ENCODE measurements around the gene RANBP3L.

The RANBP3L gene

DNA sequence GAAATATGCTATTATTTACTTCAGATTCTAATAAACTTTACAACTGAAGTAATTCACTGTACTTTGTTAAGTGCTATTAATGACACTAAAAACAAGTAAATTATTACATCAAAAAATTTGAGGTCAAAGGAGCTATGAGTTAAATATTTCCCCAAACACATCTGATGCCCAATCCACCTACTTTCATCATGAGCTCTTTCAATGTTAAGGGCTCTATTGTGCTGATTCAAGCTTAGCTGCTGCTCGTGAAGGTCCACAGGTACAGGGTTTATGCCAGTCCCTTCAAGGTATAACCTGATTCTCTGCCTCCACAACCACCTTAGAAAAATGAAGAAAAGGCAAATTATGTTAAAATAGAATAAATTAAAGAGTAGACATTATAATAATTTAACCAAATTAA is 84.1 kb downstream of the RANBP3L start:
- TF ChIP-seq SNAI2 (CRISPR knock-in tag; IDR thresholded peaks at IDR 0.05): no peak
- TF ChIP-seq ISL1 (CRISPR knock-in tag; IDR thresholded peaks at IDR 0.05): no peak
- TF ChIP-seq, protein P1, sequence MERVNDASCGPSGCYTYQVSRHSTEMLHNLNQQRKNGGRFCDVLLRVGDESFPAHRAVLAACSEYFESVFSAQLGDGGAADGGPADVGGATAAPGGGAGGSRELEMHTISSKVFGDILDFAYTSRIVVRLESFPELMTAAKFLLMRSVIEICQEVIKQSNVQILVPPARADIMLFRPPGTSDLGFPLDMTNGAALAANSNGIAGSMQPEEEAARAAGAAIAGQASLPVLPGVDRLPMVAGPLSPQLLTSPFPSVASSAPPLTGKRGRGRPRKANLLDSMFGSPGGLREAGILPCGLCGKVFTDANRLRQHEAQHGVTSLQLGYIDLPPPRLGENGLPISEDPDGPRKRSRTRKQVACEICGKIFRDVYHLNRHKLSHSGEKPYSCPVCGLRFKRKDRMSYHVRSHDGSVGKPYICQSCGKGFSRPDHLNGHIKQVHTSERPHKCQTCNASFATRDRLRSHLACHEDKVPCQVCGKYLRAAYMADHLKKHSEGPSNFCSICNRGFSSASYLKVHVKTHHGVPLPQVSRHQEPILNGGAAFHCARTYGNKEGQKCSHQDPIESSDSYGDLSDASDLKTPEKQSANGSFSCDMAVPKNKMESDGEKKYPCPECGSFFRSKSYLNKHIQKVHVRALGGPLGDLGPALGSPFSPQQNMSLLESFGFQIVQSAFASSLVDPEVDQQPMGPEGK (CRISPR knock-in tag; IDR thresholded peaks at IDR 0.05; ENCODE audit: borderline replicate concordance): no peak
- TF ChIP-seq CSDC2 (CRISPR knock-in tag; IDR thresholded peaks at IDR 0.05): no peak
- no peak for TF ChIP-seq TCF4 (CRISPR knock-in tag; IDR thresholded peaks at IDR 0.05; ENCODE audit: borderline replicate concordance)
- no peak for ATAC-seq

DNA sequence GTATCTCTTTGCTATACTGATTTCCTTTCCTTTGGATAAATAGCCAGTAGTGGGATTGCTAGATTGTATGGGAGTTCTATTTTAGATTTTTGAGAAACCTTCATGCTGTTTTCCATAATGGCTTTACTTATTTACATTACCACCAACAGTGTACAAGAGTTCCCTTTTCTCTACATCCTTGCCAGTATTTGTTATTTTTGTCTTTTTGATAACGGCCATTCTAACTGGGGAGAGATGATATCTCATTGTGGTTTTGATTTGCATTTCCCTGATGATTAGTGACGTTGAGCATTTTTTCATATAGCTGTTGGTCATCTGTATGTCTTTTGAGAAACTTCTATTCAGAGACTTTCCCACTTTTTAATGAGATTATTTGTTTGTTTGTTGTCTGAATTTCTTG is 85.8 kb downstream of the RANBP3L start:
- no peak for ATAC-seq
- TF ChIP-seq, protein P2, sequence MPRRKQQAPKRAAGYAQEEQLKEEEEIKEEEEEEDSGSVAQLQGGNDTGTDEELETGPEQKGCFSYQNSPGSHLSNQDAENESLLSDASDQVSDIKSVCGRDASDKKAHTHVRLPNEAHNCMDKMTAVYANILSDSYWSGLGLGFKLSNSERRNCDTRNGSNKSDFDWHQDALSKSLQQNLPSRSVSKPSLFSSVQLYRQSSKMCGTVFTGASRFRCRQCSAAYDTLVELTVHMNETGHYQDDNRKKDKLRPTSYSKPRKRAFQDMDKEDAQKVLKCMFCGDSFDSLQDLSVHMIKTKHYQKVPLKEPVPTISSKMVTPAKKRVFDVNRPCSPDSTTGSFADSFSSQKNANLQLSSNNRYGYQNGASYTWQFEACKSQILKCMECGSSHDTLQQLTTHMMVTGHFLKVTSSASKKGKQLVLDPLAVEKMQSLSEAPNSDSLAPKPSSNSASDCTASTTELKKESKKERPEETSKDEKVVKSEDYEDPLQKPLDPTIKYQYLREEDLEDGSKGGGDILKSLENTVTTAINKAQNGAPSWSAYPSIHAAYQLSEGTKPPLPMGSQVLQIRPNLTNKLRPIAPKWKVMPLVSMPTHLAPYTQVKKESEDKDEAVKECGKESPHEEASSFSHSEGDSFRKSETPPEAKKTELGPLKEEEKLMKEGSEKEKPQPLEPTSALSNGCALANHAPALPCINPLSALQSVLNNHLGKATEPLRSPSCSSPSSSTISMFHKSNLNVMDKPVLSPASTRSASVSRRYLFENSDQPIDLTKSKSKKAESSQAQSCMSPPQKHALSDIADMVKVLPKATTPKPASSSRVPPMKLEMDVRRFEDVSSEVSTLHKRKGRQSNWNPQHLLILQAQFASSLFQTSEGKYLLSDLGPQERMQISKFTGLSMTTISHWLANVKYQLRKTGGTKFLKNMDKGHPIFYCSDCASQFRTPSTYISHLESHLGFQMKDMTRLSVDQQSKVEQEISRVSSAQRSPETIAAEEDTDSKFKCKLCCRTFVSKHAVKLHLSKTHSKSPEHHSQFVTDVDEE (CRISPR knock-in tag; IDR thresholded peaks at IDR 0.05): no peak
- TF ChIP-seq PPARA (CRISPR knock-in tag; IDR thresholded peaks at IDR 0.05; ENCODE audit: borderline replicate concordance) (no peak), ZC3H10 (CRISPR knock-in tag; IDR thresholded peaks at IDR 0.05) (no peak), BACH2 (CRISPR knock-in tag; IDR thresholded peaks at IDR 0.05; ENCODE audit: borderline replicate concordance) (no peak), ZFP3 (CRISPR knock-in tag; IDR thresholded peaks at IDR 0.05) (no peak), CSDC2 (CRISPR knock-in tag; IDR thresholded peaks at IDR 0.05) (no peak), SNAI2 (CRISPR knock-in tag; IDR thresholded peaks at IDR 0.05) (no peak), TOX (CRISPR knock-in tag; IDR thresholded peaks at IDR 0.05; ENCODE audit: borderline replicate concordance) (no peak), ARNTL (CRISPR knock-in tag; IDR thresholded peaks at IDR 0.05; ENCODE audit: borderline replicate concordance, low read depth) (no peak)
- TF ChIP-seq, protein P3, sequence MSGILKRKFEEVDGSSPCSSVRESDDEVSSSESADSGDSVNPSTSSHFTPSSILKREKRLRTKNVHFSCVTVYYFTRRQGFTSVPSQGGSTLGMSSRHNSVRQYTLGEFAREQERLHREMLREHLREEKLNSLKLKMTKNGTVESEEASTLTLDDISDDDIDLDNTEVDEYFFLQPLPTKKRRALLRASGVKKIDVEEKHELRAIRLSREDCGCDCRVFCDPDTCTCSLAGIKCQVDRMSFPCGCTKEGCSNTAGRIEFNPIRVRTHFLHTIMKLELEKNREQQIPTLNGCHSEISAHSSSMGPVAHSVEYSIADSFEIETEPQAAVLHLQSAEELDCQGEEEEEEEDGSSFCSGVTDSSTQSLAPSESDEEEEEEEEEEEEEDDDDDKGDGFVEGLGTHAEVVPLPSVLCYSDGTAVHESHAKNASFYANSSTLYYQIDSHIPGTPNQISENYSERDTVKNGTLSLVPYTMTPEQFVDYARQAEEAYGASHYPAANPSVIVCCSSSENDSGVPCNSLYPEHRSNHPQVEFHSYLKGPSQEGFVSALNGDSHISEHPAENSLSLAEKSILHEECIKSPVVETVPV (CRISPR knock-in tag; IDR thresholded peaks at IDR 0.05): no peak
- TF ChIP-seq, protein P1 (CRISPR knock-in tag; IDR thresholded peaks at IDR 0.05; ENCODE audit: borderline replicate concordance): no peak

DNA sequence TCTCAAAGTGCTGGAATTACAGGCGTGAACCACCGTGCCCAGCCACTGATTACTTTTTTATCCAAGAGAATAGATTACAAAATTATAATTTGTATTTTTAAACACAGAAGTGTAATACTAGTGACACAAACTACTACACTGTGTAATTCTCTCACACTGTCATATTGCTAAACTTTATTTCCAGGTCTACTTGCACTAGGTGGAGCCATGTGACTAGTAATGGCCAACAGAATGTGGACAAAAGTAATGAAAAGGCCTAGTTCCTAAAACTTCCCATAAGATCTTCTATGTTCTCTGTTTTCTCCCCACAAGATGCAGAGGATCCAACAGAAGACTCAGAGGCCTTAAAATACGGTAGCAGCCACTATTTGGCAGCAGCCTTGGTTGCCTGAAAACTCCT is 87.3 kb downstream of the RANBP3L start:
- TF ChIP-seq ISL1 (CRISPR knock-in tag; IDR thresholded peaks at IDR 0.05) (no peak), ESRRG (CRISPR knock-in tag; IDR thresholded peaks at IDR 0.05) (no peak), GLIS3 (CRISPR knock-in tag; IDR thresholded peaks at IDR 0.05) (no peak), ZC3H10 (CRISPR knock-in tag; IDR thresholded peaks at IDR 0.05) (no peak), ZFP3 (CRISPR knock-in tag; IDR thresholded peaks at IDR 0.05) (no peak), ZNF8 (CRISPR knock-in tag; IDR thresholded peaks at IDR 0.05) (no peak), RARB (CRISPR knock-in tag; IDR thresholded peaks at IDR 0.05) (no peak), ZNF70 (CRISPR knock-in tag; IDR thresholded peaks at IDR 0.05) (no peak), ZFP30 (CRISPR knock-in tag; IDR thresholded peaks at IDR 0.05) (no peak), CSDC2 (CRISPR knock-in tag; IDR thresholded peaks at IDR 0.05) (no peak), SNAI2 (CRISPR knock-in tag; IDR thresholded peaks at IDR 0.05) (no peak), TOX (CRISPR knock-in tag; IDR thresholded peaks at IDR 0.05; ENCODE audit: borderline replicate concordance) (no peak), BACH2 (CRISPR knock-in tag; IDR thresholded peaks at IDR 0.05; ENCODE audit: borderline replicate concordance) (no peak)
- TF ChIP-seq, protein P4, sequence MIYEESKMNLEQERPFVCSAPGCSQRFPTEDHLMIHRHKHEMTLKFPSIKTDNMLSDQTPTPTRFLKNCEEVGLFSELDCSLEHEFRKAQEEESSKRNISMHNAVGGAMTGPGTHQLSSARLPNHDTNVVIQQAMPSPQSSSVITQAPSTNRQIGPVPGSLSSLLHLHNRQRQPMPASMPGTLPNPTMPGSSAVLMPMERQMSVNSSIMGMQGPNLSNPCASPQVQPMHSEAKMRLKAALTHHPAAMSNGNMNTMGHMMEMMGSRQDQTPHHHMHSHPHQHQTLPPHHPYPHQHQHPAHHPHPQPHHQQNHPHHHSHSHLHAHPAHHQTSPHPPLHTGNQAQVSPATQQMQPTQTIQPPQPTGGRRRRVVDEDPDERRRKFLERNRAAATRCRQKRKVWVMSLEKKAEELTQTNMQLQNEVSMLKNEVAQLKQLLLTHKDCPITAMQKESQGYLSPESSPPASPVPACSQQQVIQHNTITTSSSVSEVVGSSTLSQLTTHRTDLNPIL (CRISPR knock-in tag; IDR thresholded peaks at IDR 0.05; ENCODE audit: low read depth): no peak
- TF ChIP-seq, protein P3 (CRISPR knock-in tag; IDR thresholded peaks at IDR 0.05): no peak
- TF ChIP-seq, protein P2 (CRISPR knock-in tag; IDR thresholded peaks at IDR 0.05): no peak
- no peak for ATAC-seq
